C4-2B (cell line): ENCODE results near the gene PCSK6.

Experiments
- ZFX ChIP-seq: fragments of 450-650 bp; IDR thresholded peaks from 2 replicates; pipeline ENCODE4 v1.6.1; 2017
- TF ChIP-seq, protein P1 (sequence below): fragments of 450-650 bp; conservative IDR thresholded peaks from 2 replicates; pipeline ENCODE4 v1.5.1; 2017; ENCODE audit warnings: mild to moderate bottlenecking

DNA sequence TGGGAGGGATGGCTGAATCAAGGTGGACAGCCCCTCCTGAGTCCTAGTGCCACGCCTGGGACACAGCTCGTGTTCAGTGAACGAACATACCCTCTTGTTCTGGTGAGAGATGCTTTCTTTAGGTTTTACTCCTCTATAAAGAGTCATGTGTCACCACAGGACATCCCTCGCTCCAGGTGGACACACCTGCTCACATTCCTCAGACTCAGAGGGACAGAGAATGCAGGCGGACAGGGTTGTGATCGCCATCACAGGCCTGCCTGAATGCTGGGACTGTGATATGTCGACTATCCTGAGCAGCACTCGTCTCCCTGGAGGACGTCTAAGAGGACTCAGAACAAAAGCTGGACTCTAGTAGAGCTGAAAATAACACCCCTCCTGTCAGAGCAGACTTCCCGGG is 98.1 kb downstream of the PCSK6 start:
- TF ChIP-seq, protein P1, sequence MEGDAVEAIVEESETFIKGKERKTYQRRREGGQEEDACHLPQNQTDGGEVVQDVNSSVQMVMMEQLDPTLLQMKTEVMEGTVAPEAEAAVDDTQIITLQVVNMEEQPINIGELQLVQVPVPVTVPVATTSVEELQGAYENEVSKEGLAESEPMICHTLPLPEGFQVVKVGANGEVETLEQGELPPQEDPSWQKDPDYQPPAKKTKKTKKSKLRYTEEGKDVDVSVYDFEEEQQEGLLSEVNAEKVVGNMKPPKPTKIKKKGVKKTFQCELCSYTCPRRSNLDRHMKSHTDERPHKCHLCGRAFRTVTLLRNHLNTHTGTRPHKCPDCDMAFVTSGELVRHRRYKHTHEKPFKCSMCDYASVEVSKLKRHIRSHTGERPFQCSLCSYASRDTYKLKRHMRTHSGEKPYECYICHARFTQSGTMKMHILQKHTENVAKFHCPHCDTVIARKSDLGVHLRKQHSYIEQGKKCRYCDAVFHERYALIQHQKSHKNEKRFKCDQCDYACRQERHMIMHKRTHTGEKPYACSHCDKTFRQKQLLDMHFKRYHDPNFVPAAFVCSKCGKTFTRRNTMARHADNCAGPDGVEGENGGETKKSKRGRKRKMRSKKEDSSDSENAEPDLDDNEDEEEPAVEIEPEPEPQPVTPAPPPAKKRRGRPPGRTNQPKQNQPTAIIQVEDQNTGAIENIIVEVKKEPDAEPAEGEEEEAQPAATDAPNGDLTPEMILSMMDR = no peak
- TF ChIP-seq ZFX = no peak
